NCI-H2107 treated with DMSO at 0.1 percent for 48 hours (cell line): Measurements from ENCODE around the gene ZFAND3.
"Not testable (repeated sequence)": the region's sequence is repeated elsewhere in the genome, so short reads cannot be mapped to it uniquely, and the experiment has no call there.

Source experiments
- DNase-seq: peaks from one replicate; lab custom pipeline; 2025; ENCODE audit not compliant: unreplicated experiment; lab: John Stamatoyannopoulos, UW

ZFAND3 gene

GRCh38 chr6:37862992-37863391 is 43.5 kb downstream of the ZFAND3 start:
- DNase-seq: no peak

- DNase-seq: no peak
These were observed 44.7 kb downstream of the ZFAND3 start for GRCh38 chr6:37864250-37864649.

- no peak for DNase-seq
These were observed 46.0 kb downstream of the ZFAND3 start for GRCh38 chr6:37865504-37865903.

- no peak for DNase-seq
These were observed 47.3 kb downstream of the ZFAND3 start for GRCh38 chr6:37866590-37867507.

- DNase-seq: no peak
These were observed 48.4 kb downstream of the ZFAND3 start for GRCh38 chr6:37867756-37868446.

GRCh38 chr6:37868447-37868825 is 48.9 kb downstream of the ZFAND3 start:
- no peak for DNase-seq

- DNase-seq: no peak
These were observed 52.3 kb downstream of the ZFAND3 start for GRCh38 chr6:37871616-37872372.

- no peak for DNase-seq
These were observed 52.8 kb downstream of the ZFAND3 start for GRCh38 chr6:37872373-37872745.

- no peak for DNase-seq
These were observed 55.2 kb downstream of the ZFAND3 start for GRCh38 chr6:37874726-37875125.

- DNase-seq: no peak
These were observed 56.2 kb downstream of the ZFAND3 start for GRCh38 chr6:37875561-37876309.

GRCh38 chr6:37876843-37877242 is 57.3 kb downstream of the ZFAND3 start:
- no peak for DNase-seq

GRCh38 chr6:37877373-37878149 is 58.0 kb downstream of the ZFAND3 start:
- DNase-seq: no peak

- DNase-seq: no peak
These were observed 58.7 kb downstream of the ZFAND3 start for GRCh38 chr6:37878150-37878710.

GRCh38 chr6:37880602-37881001 is 61.1 kb downstream of the ZFAND3 start:
- not testable (repeated sequence) for DNase-seq

GRCh38 chr6:37882292-37882691 is 62.8 kb downstream of the ZFAND3 start:
- no peak for DNase-seq

GRCh38 chr6:37882724-37883413 is 63.3 kb downstream of the ZFAND3 start:
- no peak for DNase-seq

- no peak for DNase-seq
These were observed 65.0 kb downstream of the ZFAND3 start for GRCh38 chr6:37884548-37884947.

GRCh38 chr6:37889051-37889450 is 69.5 kb downstream of the ZFAND3 start:
- no peak for DNase-seq

- DNase-seq: no peak
These were observed 70.0 kb downstream of the ZFAND3 start for GRCh38 chr6:37889486-37889885.
